ENCODE data around the gene ARRB1.
A peak's percentile ranks its signal among the peaks of the same experiment; 100 is the strongest.

Gene ARRB1

GRCh38 chr11:75289511-75289760 lies 62.0 kb downstream of the ARRB1 start:
- Histone ChIP-seq H3K9me3 (ENCODE audit: control insufficient read depth in 2 of 2, low read length in 2 of 2) (no peaks in the 10 kb centered on the region), H3K27ac (ENCODE audit: low read depth in 2 of 2, low read length in 2 of 2) (no peak overlapping the region), H3K4me1 (ENCODE audit: control insufficient read depth in 2 of 2, insufficient read depth in 2 of 2, low read length in 2 of 2) (peaks cover 0 to 2% of the 10 kb centered on the region in 2 donors), H3K4me3 (ENCODE audit: low read length in 2 of 2) (no peak overlapping the region), H3K9ac (ENCODE audit: low read depth in 1 of 2, low read length in 2 of 2) (no peak overlapping the region), H3K36me3 (ENCODE audit: control insufficient read depth in 2 of 2, insufficient read depth in 2 of 2, low read length in 2 of 2) (peaks cover 18 to 33% of the 10 kb centered on the region in 2 donors), H3K27me3 (ENCODE audit: control insufficient read depth in 2 of 2, insufficient read depth in 2 of 2, low read length in 2 of 2) (no peaks in the 10 kb centered on the region)

- Histone ChIP-seq H3K27me3 (ENCODE audit: control insufficient read depth in 2 of 2, insufficient read depth in 2 of 2, low read length in 2 of 2) (no peaks in the 10 kb centered on the region), H3K36me3 (ENCODE audit: control insufficient read depth in 2 of 2, insufficient read depth in 2 of 2, low read length in 2 of 2) (peaks cover 28 to 48% of the 10 kb centered on the region in 2 donors), H3K9ac (ENCODE audit: low read depth in 1 of 2, low read length in 2 of 2) (no peak overlapping the region), H3K4me1 (ENCODE audit: control insufficient read depth in 2 of 2, insufficient read depth in 2 of 2, low read length in 2 of 2) (peaks cover 0 to 2% of the 10 kb centered on the region in 2 donors), H3K9me3 (ENCODE audit: control insufficient read depth in 2 of 2, low read length in 2 of 2) (no peaks in the 10 kb centered on the region), H3K4me3 (ENCODE audit: low read length in 2 of 2) (no peak overlapping the region), H3K27ac (ENCODE audit: low read depth in 2 of 2, low read length in 2 of 2) (no peak overlapping the region)
Measured at GRCh38 chr11:75287579-75287978, 63.9 kb downstream of the ARRB1 start.

DNA sequence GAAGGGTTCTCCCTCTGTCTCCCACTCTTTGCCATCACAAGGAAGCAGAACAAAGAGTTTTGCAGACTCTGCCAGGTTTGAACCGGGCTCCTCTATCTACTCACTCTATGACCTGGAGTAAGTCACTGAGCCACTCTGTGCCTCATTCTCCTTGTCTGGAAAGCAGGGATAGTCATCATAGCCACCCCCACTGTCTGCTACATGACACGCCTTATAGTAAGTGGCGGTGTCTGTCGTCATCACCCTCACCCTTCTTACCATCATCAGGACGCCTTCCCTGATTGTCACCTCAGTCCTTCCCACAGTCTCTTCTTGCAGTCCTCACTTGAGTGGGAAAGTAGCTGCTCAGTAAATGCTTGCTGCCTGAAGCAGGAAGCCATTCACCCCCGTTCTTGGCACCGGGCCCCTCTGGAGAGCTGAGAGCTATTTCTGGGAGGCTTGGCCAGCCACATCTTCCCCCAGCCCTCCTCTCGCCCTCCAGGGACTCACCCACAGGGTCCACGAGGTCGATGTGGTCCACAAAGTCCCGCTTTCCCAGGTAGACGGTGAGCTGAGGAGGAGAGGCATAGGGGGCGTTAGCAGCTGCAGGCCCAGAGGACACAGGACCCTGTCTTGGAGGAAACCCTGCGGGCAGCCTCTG lies 64.5 kb downstream of the ARRB1 start:
- Histone ChIP-seq H3K27me3 (ENCODE audit: control insufficient read depth in 2 of 2, insufficient read depth in 2 of 2, low read length in 2 of 2) (no peaks in the 10 kb centered on the region), H3K4me1 (ENCODE audit: control insufficient read depth in 2 of 2, insufficient read depth in 2 of 2, low read length in 2 of 2) (peaks cover 0 to 2% of the 10 kb centered on the region in 2 donors), H3K36me3 (ENCODE audit: control insufficient read depth in 2 of 2, insufficient read depth in 2 of 2, low read length in 2 of 2) (peaks cover 33 to 53% of the 10 kb centered on the region in 2 donors), H3K9ac (ENCODE audit: low read depth in 1 of 2, low read length in 2 of 2) (no peak overlapping the region), H3K9me3 (ENCODE audit: control insufficient read depth in 2 of 2, low read length in 2 of 2) (no peaks in the 10 kb centered on the region), H3K27ac (ENCODE audit: low read depth in 2 of 2, low read length in 2 of 2) (no peak overlapping the region), H3K4me3 (ENCODE audit: low read length in 2 of 2) (no peak overlapping the region)

DNA sequence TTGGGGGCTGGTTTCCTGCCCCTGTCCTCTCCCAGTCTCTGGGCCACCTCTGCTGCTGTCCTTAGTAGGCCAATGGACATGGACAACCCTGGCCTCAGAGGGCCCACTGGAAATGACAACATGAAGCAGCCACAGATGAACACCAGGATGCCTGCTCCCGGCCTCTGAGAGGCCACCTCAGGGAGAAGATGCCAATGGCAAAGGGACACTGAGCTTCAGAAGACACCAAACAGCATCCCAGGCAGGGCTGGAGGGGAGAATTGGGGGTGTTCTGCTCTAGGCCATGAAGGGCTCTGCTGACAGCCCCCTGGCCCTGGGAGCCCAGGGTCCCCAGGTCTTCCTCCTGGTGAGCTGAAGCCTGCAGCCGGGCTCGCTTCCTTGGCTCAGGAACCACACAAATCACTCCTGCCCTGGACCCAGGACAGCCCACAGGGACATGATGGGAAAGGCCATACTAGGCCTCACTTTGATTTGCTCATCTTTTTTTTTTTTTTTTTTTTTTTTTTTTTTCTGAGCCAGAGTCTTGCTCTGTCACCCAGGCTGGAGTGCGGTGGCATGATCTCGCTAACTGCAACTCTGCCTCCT lies 65.6 kb downstream of the ARRB1 start:
- no peak overlapping the region for H3K9ac ChIP-seq (ENCODE audit: low read depth in 1 of 2, low read length in 2 of 2)
- H3K36me3 ChIP-seq (ENCODE audit: control insufficient read depth in 2 of 2, insufficient read depth in 2 of 2, low read length in 2 of 2): peaks cover 34 to 59% of the 10 kb centered on the region in 2 donors

GRCh38 chr11:75283391-75283931 lies 68.0 kb downstream of the ARRB1 start:
- H3K9me3 ChIP-seq (ENCODE audit: control insufficient read depth in 2 of 2, low read length in 2 of 2): no peaks in the 10 kb centered on the region
- no peak overlapping the region for H3K4me3 ChIP-seq (ENCODE audit: low read length in 2 of 2)
- peaks cover 41 to 53% of the 10 kb centered on the region in 2 donors for H3K36me3 ChIP-seq (ENCODE audit: control insufficient read depth in 2 of 2, insufficient read depth in 2 of 2, low read length in 2 of 2)
- H3K9ac ChIP-seq (ENCODE audit: low read depth in 1 of 2, low read length in 2 of 2): no peak overlapping the region
- no peaks in the 10 kb centered on the region for H3K27me3 ChIP-seq (ENCODE audit: control insufficient read depth in 2 of 2, insufficient read depth in 2 of 2, low read length in 2 of 2)
- H3K27ac ChIP-seq (ENCODE audit: low read depth in 2 of 2, low read length in 2 of 2): no peak overlapping the region
- H3K4me1 ChIP-seq (ENCODE audit: control insufficient read depth in 2 of 2, insufficient read depth in 2 of 2, low read length in 2 of 2): peaks cover 10 to 12% of the 10 kb centered on the region in 2 donors

More for the DNA sequence above, 65.6 kb downstream of the ARRB1 start:
- Histone ChIP-seq H3K4me3 (ENCODE audit: low read length in 2 of 2) (no peak overlapping the region), H3K4me1 (ENCODE audit: control insufficient read depth in 2 of 2, insufficient read depth in 2 of 2, low read length in 2 of 2) (peaks cover 5 to 8% of the 10 kb centered on the region in 2 donors), H3K9me3 (ENCODE audit: control insufficient read depth in 2 of 2, low read length in 2 of 2) (no peaks in the 10 kb centered on the region), H3K27ac (ENCODE audit: low read depth in 2 of 2, low read length in 2 of 2) (no peak overlapping the region), H3K27me3 (ENCODE audit: control insufficient read depth in 2 of 2, insufficient read depth in 2 of 2, low read length in 2 of 2) (no peaks in the 10 kb centered on the region)

- Histone ChIP-seq H3K9ac (ENCODE audit: low read depth in 1 of 2, low read length in 2 of 2) (no peak overlapping the region), H3K9me3 (ENCODE audit: control insufficient read depth in 2 of 2, low read length in 2 of 2) (no peaks in the 10 kb centered on the region), H3K36me3 (ENCODE audit: control insufficient read depth in 2 of 2, insufficient read depth in 2 of 2, low read length in 2 of 2) (peaks cover 55 to 57% of the 10 kb centered on the region in 2 donors), H3K27ac (ENCODE audit: low read depth in 2 of 2, low read length in 2 of 2) (no peak overlapping the region), H3K4me3 (ENCODE audit: low read length in 2 of 2) (no peak overlapping the region), H3K4me1 (ENCODE audit: control insufficient read depth in 2 of 2, insufficient read depth in 2 of 2, low read length in 2 of 2) (peaks cover 12% of the 10 kb centered on the region in 2 donors), H3K27me3 (ENCODE audit: control insufficient read depth in 2 of 2, insufficient read depth in 2 of 2, low read length in 2 of 2) (no peaks in the 10 kb centered on the region)
Measured at GRCh38 chr11:75281469-75282095, 69.9 kb downstream of the ARRB1 start.

DNA sequence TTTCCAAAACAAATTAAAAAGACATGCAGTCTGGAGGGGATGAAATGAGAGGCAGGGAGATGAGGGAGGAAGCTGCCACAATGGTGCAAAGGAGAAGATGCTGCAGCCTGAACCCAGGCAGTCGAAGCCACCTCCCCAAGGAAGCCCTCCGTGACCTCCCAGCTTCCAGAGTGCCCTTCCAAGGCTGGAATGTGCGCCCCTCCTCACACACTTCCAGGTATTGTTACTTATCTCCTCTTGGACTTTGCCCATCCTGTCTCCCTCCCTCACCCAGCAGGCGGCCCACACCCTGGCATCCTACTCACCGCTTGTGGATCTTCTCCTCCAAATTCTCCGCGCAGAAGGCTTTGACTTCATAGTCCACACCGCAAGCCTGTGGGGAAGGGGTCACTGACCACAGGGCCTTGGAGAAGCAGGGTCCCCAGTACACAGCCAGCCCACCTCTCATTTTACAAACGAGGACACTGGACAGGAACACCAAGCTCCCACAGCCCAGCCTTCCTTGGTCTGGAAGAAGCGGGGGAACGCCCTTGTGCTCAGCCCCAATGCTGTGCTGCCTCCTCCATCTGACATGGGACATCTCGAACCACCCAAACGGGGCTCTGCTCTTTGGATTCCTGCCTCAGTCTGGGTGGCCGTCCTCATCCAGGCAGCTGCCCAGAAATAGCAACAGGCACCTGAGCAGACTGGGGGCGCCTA lies 70.5 kb downstream of the ARRB1 start:
- H3K27me3 ChIP-seq (ENCODE audit: control insufficient read depth in 2 of 2, insufficient read depth in 2 of 2, low read length in 2 of 2): no peaks in the 10 kb centered on the region
- no peak overlapping the region for H3K4me3 ChIP-seq (ENCODE audit: low read length in 2 of 2)
- no peaks in the 10 kb centered on the region for H3K9me3 ChIP-seq (ENCODE audit: control insufficient read depth in 2 of 2, low read length in 2 of 2)
- peaks cover 12% of the 10 kb centered on the region in 2 donors for H3K4me1 ChIP-seq (ENCODE audit: control insufficient read depth in 2 of 2, insufficient read depth in 2 of 2, low read length in 2 of 2)
- H3K36me3 ChIP-seq (ENCODE audit: control insufficient read depth in 2 of 2, insufficient read depth in 2 of 2, low read length in 2 of 2): peaks cover 60% of the 10 kb centered on the region in 2 donors
- H3K27ac ChIP-seq (ENCODE audit: low read depth in 2 of 2, low read length in 2 of 2): peak overlapping the region; percentile 9 to 56
- no peak overlapping the region for H3K9ac ChIP-seq (ENCODE audit: low read depth in 1 of 2, low read length in 2 of 2)

DNA sequence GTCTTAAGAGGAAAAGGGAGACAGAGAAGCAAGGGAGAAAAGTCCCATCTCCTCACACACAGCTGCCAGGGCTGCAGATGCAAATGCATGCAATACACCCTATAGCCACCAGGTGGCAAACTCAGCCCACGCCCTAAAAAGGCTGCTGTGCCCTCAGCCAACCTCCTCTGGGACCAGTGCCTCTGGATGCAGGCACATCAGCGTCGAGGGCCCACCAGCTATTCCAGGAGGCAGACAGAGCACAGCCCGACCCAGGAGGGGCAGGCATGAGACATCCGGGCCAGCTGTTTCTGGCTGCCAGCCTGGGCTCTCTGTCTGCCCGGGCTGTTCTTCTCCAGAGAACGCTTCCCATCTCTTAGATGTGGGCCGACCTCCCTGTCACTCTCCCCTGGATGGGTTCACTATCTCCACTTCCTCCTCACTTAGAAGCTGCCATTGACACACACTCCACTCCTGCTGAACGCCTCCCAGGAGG lies 71.2 kb downstream of the ARRB1 start:
- H3K27ac ChIP-seq (ENCODE audit: low read depth in 2 of 2, low read length in 2 of 2): peak overlapping the region; percentile 9 to 56
- H3K36me3 ChIP-seq (ENCODE audit: control insufficient read depth in 2 of 2, insufficient read depth in 2 of 2, low read length in 2 of 2): peaks cover 57 to 58% of the 10 kb centered on the region in 2 donors
- H3K4me1 ChIP-seq (ENCODE audit: control insufficient read depth in 2 of 2, insufficient read depth in 2 of 2, low read length in 2 of 2): peaks cover 12% of the 10 kb centered on the region in 2 donors
- H3K4me3 ChIP-seq (ENCODE audit: low read length in 2 of 2): no peak overlapping the region
- no peaks in the 10 kb centered on the region for H3K9me3 ChIP-seq (ENCODE audit: control insufficient read depth in 2 of 2, low read length in 2 of 2)
- H3K27me3 ChIP-seq (ENCODE audit: control insufficient read depth in 2 of 2, insufficient read depth in 2 of 2, low read length in 2 of 2): no peaks in the 10 kb centered on the region
- H3K9ac ChIP-seq (ENCODE audit: low read depth in 1 of 2, low read length in 2 of 2): no peak overlapping the region

- no peaks in the 10 kb centered on the region for H3K9me3 ChIP-seq (ENCODE audit: control insufficient read depth in 2 of 2, low read length in 2 of 2)
- H3K27ac ChIP-seq (ENCODE audit: low read depth in 2 of 2, low read length in 2 of 2): no peak overlapping the region
- no peak overlapping the region for H3K4me3 ChIP-seq (ENCODE audit: low read length in 2 of 2)
- no peak overlapping the region for H3K9ac ChIP-seq (ENCODE audit: low read depth in 1 of 2, low read length in 2 of 2)
- no peaks in the 10 kb centered on the region for H3K27me3 ChIP-seq (ENCODE audit: control insufficient read depth in 2 of 2, insufficient read depth in 2 of 2, low read length in 2 of 2)
- H3K36me3 ChIP-seq (ENCODE audit: control insufficient read depth in 2 of 2, insufficient read depth in 2 of 2, low read length in 2 of 2): peaks cover 55% of the 10 kb centered on the region in 2 donors
- H3K4me1 ChIP-seq (ENCODE audit: control insufficient read depth in 2 of 2, insufficient read depth in 2 of 2, low read length in 2 of 2): peaks cover 12% of the 10 kb centered on the region in 2 donors
Measured at GRCh38 chr11:75279273-75279672, 72.2 kb downstream of the ARRB1 start.

Measured in mucosa of rectum (tissue), 2 donors.